GM15510 (cell line): ENCODE measurements around the gene DENND6B.
A peak's percentile ranks its signal among the peaks of the same experiment; 100 is the strongest.

Source experiments
- POLR2A ChIP-seq: IDR thresholded peaks from 3 replicates; pipeline ENCODE4 v1.6.1; 2011; ENCODE audit warnings: borderline replicate concordance; ENCODE audit not compliant: insufficient read length; ENCODE audit errors: extremely low read depth

The DENND6B gene

GRCh38 chr22:50320116-50320515 is 6.7 kb downstream of the DENND6B start:
- no peak for TF ChIP-seq POLR2A

- TF ChIP-seq POLR2A, result no peak
Measured at GRCh38 chr22:50319503-50319951, 7.3 kb downstream of the DENND6B start.

DNA sequence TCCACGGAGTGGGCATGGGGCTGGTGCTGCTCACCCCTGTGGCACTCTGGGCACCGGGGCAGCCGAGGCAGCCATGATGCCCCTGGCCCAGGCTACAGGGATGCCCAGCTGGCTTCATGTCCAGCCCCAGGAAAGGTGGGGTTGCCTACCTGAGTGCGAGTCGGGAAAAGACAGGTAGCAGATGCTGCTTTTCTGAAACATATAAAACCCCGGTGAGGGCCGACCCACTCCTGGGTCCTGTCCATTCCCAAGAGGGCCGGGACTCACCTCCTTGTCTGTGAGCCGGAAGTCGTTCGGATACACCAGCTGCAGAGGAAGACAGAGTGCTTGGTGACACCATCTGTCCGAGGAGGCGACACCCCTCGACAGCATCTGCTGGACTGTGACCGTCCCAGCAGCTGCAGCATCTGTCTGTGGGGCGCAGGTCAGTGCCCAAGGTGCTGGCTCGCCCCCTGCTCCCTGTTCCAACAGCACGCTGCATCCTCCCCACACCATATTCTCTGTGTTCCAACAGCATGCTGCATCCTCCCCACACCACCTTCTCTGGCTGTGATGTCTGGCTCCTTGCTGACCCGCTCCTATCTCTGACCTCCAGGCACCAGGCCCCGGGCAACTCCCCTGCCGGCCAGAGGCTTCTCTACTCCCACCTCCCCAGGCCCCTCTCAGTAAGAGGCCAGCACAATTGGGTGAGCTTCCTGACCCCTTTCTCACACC is 8.0 kb downstream of the DENND6B start:
- no peak for TF ChIP-seq POLR2A

GRCh38 chr22:50318356-50318697 is 8.5 kb downstream of the DENND6B start:
- no peak for TF ChIP-seq POLR2A

- no peak for TF ChIP-seq POLR2A
Measured at GRCh38 chr22:50317674-50318073, 9.1 kb downstream of the DENND6B start.

- no peak for TF ChIP-seq POLR2A
Measured at GRCh38 chr22:50317178-50317577, 9.6 kb downstream of the DENND6B start.

DNA sequence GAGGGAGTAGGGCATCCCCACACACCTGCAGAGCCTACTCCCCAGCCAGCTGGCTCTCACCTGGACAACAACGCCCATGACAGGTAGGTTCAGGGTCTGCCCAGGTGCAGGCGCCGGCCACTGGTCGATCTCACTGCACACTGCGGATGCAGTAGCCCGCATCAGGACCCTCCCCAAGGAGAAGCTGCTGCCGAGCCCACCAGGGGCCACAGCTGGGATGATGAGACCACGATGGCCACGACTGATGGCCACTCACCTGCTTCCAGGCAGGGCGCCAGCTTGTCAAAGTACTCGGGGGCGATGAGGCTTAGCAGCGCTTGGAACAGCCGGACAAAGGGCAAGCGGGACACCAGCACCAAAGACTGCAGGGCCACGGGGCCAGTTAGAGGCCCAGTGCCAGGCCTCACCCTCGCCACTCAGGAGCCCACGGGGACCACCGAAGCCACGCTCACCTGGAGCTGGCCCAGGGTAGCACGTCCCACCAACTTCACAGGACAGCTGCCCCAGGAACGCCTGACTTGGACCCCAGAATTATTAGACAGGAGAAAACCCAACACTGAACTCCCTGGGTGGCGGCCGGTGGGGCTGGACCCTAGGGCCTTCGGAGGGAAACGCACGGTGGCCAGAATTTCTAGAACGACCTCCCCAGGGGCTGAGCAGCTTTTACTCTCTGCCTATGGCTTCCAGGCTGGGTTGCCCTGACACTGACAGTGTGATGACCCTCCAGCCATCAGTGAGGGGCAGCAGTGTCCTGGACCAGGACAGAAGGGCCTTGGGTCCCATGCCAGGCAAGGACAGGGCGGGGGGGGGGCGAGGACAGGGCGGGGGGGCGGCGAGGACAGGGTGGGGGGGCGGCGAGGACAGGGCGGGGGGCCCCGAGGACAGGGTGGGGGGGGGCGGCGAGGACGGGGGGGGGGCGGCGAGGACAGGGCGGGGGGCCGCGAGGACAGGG is 10.4 kb downstream of the DENND6B start:
- no peak for TF ChIP-seq POLR2A

DNA sequence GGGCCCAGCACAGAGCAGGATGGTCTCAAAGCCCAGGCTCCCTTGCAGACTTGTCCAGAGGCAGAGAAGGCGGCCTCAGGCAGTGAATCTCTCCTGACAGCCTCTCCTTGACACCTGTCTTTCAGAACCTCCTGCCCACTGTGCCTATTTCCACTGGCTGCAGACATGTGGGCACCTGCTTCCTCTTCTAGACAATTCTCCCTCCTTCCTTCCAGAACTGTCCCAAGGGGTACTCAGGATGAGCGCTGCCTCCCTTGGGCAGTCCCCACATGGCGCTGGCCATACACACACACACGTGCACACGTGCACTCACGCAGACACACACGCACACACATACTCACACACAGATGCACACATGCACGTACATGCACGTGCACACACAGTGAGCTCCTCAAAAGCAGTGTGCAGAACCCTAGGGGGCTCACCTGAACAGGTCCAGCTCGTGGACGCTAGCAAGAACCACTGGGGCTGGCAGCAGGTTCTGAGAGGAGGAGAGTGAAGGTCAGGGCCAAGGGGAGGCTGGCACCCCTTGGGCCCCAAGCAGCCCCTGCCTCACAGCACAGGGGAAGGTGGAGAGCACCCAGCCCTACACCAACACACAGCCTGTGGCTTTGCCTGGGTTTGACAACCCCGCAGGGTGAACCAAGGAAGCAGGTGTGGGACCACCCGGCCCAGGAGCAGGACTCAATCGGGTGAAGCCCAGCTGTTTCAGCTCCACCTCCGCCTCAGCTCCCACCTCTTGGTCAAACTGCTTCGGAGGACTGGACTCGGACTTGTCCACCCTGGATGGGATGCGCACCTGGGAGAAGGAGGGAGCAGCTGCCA is 11.3 kb downstream of the DENND6B start:
- TF ChIP-seq POLR2A, result no peak

- peak; percentile 72 for TF ChIP-seq POLR2A
Measured at GRCh38 chr22:50314455-50315288, 12.1 kb downstream of the DENND6B start.

- TF ChIP-seq POLR2A, result no peak
Measured at GRCh38 chr22:50314081-50314454, 12.7 kb downstream of the DENND6B start.

GRCh38 chr22:50313600-50313999 is 13.2 kb downstream of the DENND6B start:
- TF ChIP-seq POLR2A, result no peak

- no peak for TF ChIP-seq POLR2A
Measured at GRCh38 chr22:50313021-50313420, 13.8 kb downstream of the DENND6B start.

DNA sequence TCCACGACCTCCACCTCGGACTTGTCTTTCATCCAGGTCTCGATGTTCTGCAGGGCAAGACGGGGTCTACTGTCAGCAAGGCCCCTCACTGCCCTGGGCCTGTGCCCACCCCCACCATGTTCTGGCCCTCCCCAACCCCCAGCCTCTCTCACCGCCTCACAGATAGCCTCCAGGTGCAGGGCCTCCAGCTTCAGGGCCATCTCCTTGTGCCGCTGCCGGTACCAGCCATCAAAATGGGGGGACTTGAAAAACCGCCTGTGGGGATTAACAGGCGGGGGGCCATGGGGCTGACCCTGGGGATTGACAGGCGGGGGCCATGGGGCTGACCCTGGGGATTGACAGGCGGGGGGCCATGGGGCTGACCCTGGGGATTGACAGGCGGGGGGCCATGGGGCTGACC is 14.4 kb downstream of the DENND6B start:
- TF ChIP-seq POLR2A, result no peak
